Measurements from ENCODE around the gene TCAIM. TPM values are rescaled to one million over a fixed set of nuclear protein-coding genes. Genes with fewer than 3 reads are reported as not detected.
A peak's percentile ranks its signal among the peaks of the same experiment; 100 is the strongest.

The TCAIM gene
- total and polyA plus RNA-seq, 9 of the 15 experiments (the other 6 are each of a cell fraction or from before 2014, with no cell fraction given): 19.7 to 53.3 (median 36.9) TPM

GRCh38 chr3:44355362-44356033 lies 16.9 kb downstream of the TCAIM start (continued):
- TF ChIP-seq NKRF (IDR thresholded peaks at IDR 0.05; ENCODE audit: borderline replicate concordance) (no peak), TAL1 (IDR thresholded peaks at IDR 0.05) (peak; percentile 43), CREB5 (CRISPR knock-in tag; IDR thresholded peaks at IDR 0.05) (no peak), PPARD (CRISPR knock-in tag; IDR thresholded peaks at IDR 0.05) (no peak), CEBPG (CRISPR knock-in tag; IDR thresholded peaks at IDR 0.05) (peak; percentile 23; the same call in 1 of the 2 replicates), CEBPG (tag; conservative IDR thresholded peaks at IDR 0.05 in 1 of 2, IDR thresholded peaks at IDR 0.05 in 1 of 2) (peak; percentile 36 to 63; a peak in 3 of 4 replicates), MAFG (tag; conservative IDR thresholded peaks at IDR 0.05) (no peak), FIP1L1 (IDR thresholded peaks at IDR 0.05; ENCODE audit: low read depth, low read length, poor library complexity, severe bottlenecking) (no peak), SETDB1 (IDR thresholded peaks at IDR 0.05; ENCODE audit: low read length) (no peak), L3MBTL2 (IDR thresholded peaks at IDR 0.05) (no peak), PML (IDR thresholded peaks at IDR 0.05; ENCODE audit: low read length) (0 out of 2 replicates have a peak, but pooled peaks have one; percentile 21), ARHGAP35 (IDR thresholded peaks at IDR 0.05; ENCODE audit: partially characterized antibody) (no peak), ZNF592 (IDR thresholded peaks at IDR 0.05) (peak; percentile 54; the same call in 1 of the 2 replicates), NR0B1 (IDR thresholded peaks at IDR 0.05; ENCODE audit: partially characterized antibody) (no peak), RBM14 (IDR thresholded peaks at IDR 0.05; ENCODE audit: borderline replicate concordance, insufficient read depth, low read depth, low read length) (no peak), KLF13 (tag; IDR thresholded peaks at IDR 0.05; ENCODE audit: borderline replicate concordance, low read depth) (no peak), CREB3L1 (IDR thresholded peaks at IDR 0.05; ENCODE audit: borderline replicate concordance, low read depth) (no peak)

Data from K562 (cell line).